Activated CD8-positive, alpha-beta memory T cell treated with anti-CD3 and anti-CD28 coated beads for 36 hours (primary cell): ENCODE results near the gene MATR3. TPM values are rescaled to one million over a fixed set of nuclear protein-coding genes. Genes with fewer than 3 reads are reported as not detected.

ENCODE experiments used
- CTCF ChIA-PET: fragments of 350-600 bp; sonication (Branson Sonifier 250); formaldehyde crosslinking; loops from one replicate; lab custom pipeline; 2021; ENCODE audit warnings: antibody characterized with exemption; lab: Charles Lee
- POLR2A ChIA-PET: fragments of 350-600 bp; sonication (Branson Sonifier 250); formaldehyde crosslinking; loops from one replicate; lab custom pipeline; 2021; ENCODE audit warnings: antibody characterized with exemption; lab: Charles Lee
- total RNA-seq, 2 experiments: library from RNA; stranded (reverse); gene quantifications; one replicate each; pipeline ENCODE4 v1.2.3, GENCODE V29; 2021

MATR3 gene
- total RNA-seq, 2 experiments from 2014 or later, result 170 to 210 TPM

GRCh38 chr5:139270718-139271117 lies 22.8 kb upstream of the MATR3 start:
- ChIA-PET CTCF (interaction anchor here (0.7 kb wide), 1 partner anchor 40 kb away, joined by 4 read pairs; no protein-coding TSS in a partner anchor), POLR2A (interaction anchor here (0.6 kb wide), 1 partner anchor 120 kb away, joined by 3 read pairs; no protein-coding TSS in a partner anchor)

- POLR2A ChIA-PET, result interaction anchor here (0.6 to 3.5 kb wide), 3 partner anchors 15 to 121 kb away, joined by 3 to 20 read pairs (median 3); partner anchors contain the start of gene MATR3
Measured at GRCh38 chr5:139271201-139272027, 22.1 kb upstream of the MATR3 start.

GRCh38 chr5:139272471-139273321 lies 20.8 kb upstream of the MATR3 start:
- POLR2A ChIA-PET, result interaction anchor here (0.6 to 3.5 kb wide), 6 partner anchors 21 to 448 kb away, joined by 3 to 20 read pairs (median 3); partner anchors contain the start of gene MATR3
- CTCF ChIA-PET, result interaction anchor here (0.8 to 1.6 kb wide), 4 partner anchors 16 to 69 kb away, joined by 3 read pairs; partner anchors contain the start of genes MATR3 and PAIP2

More at GRCh38 chr5:139271201-139272027, 22.1 kb upstream of the MATR3 start:
- CTCF ChIA-PET, result interaction anchor here (1.6 kb wide), 1 partner anchor 22 kb away, joined by 3 read pairs; the partner anchor contains the start of gene MATR3

GRCh38 chr5:139273322-139273571 lies 20.3 kb upstream of the MATR3 start:
- CTCF ChIA-PET, result interaction anchor here (0.7 to 1.6 kb wide), 4 partner anchors 17 to 69 kb away, joined by 3 read pairs; partner anchors contain the start of genes MATR3 and PAIP2
- POLR2A ChIA-PET, result interaction anchor here (0.6 to 3.5 kb wide), 2 partner anchors 21 to 449 kb away, joined by 3 to 20 read pairs; partner anchors contain the start of gene MATR3

- ChIA-PET CTCF (interaction anchor here (0.7 to 1.6 kb wide), 7 partner anchors 14 to 68 kb away, joined by 3 to 4 read pairs (median 3); partner anchors contain the start of genes MATR3 and PAIP2), POLR2A (interaction anchor here (0.7 to 3.5 kb wide), 3 partner anchors 20 to 742 kb away, joined by 3 to 20 read pairs (median 4); partner anchors contain the start of genes MATR3 and PAIP2)
Measured at GRCh38 chr5:139273572-139274289, 19.8 kb upstream of the MATR3 start.

GRCh38 chr5:139275536-139275935 lies 18.0 kb upstream of the MATR3 start:
- ChIA-PET CTCF (interaction anchor here (0.5 to 1.8 kb wide), 7 partner anchors 12 to 117 kb away, joined by 3 to 6 read pairs (median 3); no protein-coding TSS in a partner anchor), POLR2A (interaction anchor here (0.6 to 1.5 kb wide), 5 partner anchors 12 to 700 kb away, joined by 3 to 10 read pairs (median 3); partner anchors contain the start of genes HSPA9 and SMIM33)

- CTCF ChIA-PET, result interaction anchor here (0.5 to 1.8 kb wide), 8 partner anchors 11 to 117 kb away, joined by 3 to 6 read pairs (median 3); partner anchors contain the start of gene MATR3
- POLR2A ChIA-PET, result interaction anchor here (0.6 to 1.5 kb wide), 5 partner anchors 12 to 700 kb away, joined by 3 to 10 read pairs (median 3); partner anchors contain the start of genes HSPA9 and PAIP2
Measured at GRCh38 chr5:139275956-139276355, 17.6 kb upstream of the MATR3 start.

- POLR2A ChIA-PET, result interaction anchor here (0.5 to 1.5 kb wide), 6 partner anchors 11 to 701 kb away, joined by 3 to 10 read pairs (median 4); partner anchors contain the start of genes HSPA9 and PAIP2
- CTCF ChIA-PET, result interaction anchor here (0.8 to 1.8 kb wide), 7 partner anchors 11 to 116 kb away, joined by 3 to 6 read pairs (median 3); partner anchors contain the start of gene MATR3
Measured at GRCh38 chr5:139276426-139276825, 17.1 kb upstream of the MATR3 start.

- ChIA-PET CTCF (interaction anchor here (0.6 to 1.0 kb wide), 3 partner anchors 12 to 78 kb away, joined by 3 to 4 read pairs (median 3); partner anchors contain the start of gene MATR3), POLR2A (interaction anchor here (0.7 to 1.5 kb wide), 4 partner anchors 10 to 378 kb away, joined by 3 to 6 read pairs (median 4); partner anchors contain the start of gene MATR3)
Measured at GRCh38 chr5:139277171-139277570, 16.4 kb upstream of the MATR3 start.

- ChIA-PET CTCF (interaction anchor here (1.0 to 2.1 kb wide), 2 partner anchors 12 to 15 kb away, joined by 3 to 6 read pairs; partner anchors contain the start of gene MATR3), POLR2A (interaction anchor here (0.7 to 0.9 kb wide), 2 partner anchors 15 to 35 kb away, joined by 3 read pairs; no protein-coding TSS in a partner anchor)
Measured at GRCh38 chr5:139278540-139279274, 14.8 kb upstream of the MATR3 start.

GRCh38 chr5:139282197-139282557 lies 11.4 kb upstream of the MATR3 start:
- ChIA-PET POLR2A (no interaction called here), CTCF (interaction anchor here (1.1 kb wide), 1 partner anchor 11 kb away, joined by 3 read pairs; the partner anchor contains the start of gene MATR3)

GRCh38 chr5:139283252-139284166 lies 10.0 kb upstream of the MATR3 start:
- CTCF ChIA-PET, result interaction anchor here (1.1 kb wide), 1 partner anchor 10 kb away, joined by 3 read pairs; the partner anchor contains the start of gene MATR3
- POLR2A ChIA-PET, result no interaction called here

- POLR2A ChIA-PET, result no interaction called here
- CTCF ChIA-PET, result no interaction called here
Measured at GRCh38 chr5:139284295-139284694, 9.2 kb upstream of the MATR3 start.

- ChIA-PET CTCF (interaction anchor here (1.5 kb wide), 1 partner anchor 56 kb away, joined by 3 read pairs; the partner anchor contains the start of gene PAIP2), POLR2A (interaction anchor here (0.6 kb wide), 3 partner anchors 14 to 820 kb away, joined by 3 to 10 read pairs (median 6); no protein-coding TSS in a partner anchor)
Measured at GRCh38 chr5:139285651-139286392, 7.7 kb upstream of the MATR3 start.
